ENCODE results near the gene AUNIP. TPM values are rescaled to one million over a fixed set of nuclear protein-coding genes. Genes with fewer than 3 reads are reported as not detected.

AUNIP gene
- total RNA-seq, 1 experiment from 2014 or later: 16.1 TPM

GRCh38 chr1:25821112-25821476 is 38.2 kb downstream of the AUNIP start (continued):
- no peak for TF ChIP-seq PRDM15 (CRISPR knock-in tag; IDR thresholded peaks at IDR 0.05)
- no peak for TF ChIP-seq RELA (CRISPR knock-in tag; IDR thresholded peaks at IDR 0.05; ENCODE audit: borderline replicate concordance)
- TF ChIP-seq EMX1 (CRISPR knock-in tag; IDR thresholded peaks at IDR 0.05): no peak
- TF ChIP-seq TCF7 (CRISPR knock-in tag; IDR thresholded peaks at IDR 0.05; ENCODE audit: low read depth): no peak
- no peak for TF ChIP-seq ATF2 (CRISPR knock-in tag; IDR thresholded peaks at IDR 0.05; ENCODE audit: borderline replicate concordance, low read depth)
- no peak for TF ChIP-seq CBFB (CRISPR knock-in tag; IDR thresholded peaks at IDR 0.05; ENCODE audit: low read depth)
- no peak for TF ChIP-seq MAX (CRISPR knock-in tag; IDR thresholded peaks at IDR 0.05)
- TF ChIP-seq GRHL2 (CRISPR knock-in tag; IDR thresholded peaks at IDR 0.05; ENCODE audit: insufficient replicate concordance, severe bottlenecking): no peak

- H3K4me3 Mint-ChIP-seq: peak overlapping the region; percentile 98
- ATAC-seq: peak; percentile 46
- CTCF ChIA-PET: interaction anchor here (0.9 to 5.5 kb wide), 15 partner anchors 10 to 370 kb away, joined by 3 to 26 read pairs (median 4); partner anchors contain the start of genes CATSPER4, CNKSR1 and PAFAH2
- POLR2A ChIA-PET: interaction anchor here (1.0 to 1.7 kb wide), 5 partner anchors 20 to 203 kb away, joined by 3 to 6 read pairs (median 3); partner anchors contain the start of genes PAQR7 and SELENON
- H3K27ac Mint-ChIP-seq: peak overlapping the region; percentile 53
- no peaks in the 10 kb centered on the region for H3K9me3 Mint-ChIP-seq
- 0 out of 2 replicates have a peak, but pooled peaks cover 1% of the 10 kb centered on the region for H3K36me3 Mint-ChIP-seq
- H3K4me1 Mint-ChIP-seq: peaks cover 35% of the 10 kb centered on the region
- peaks cover 10% of the 10 kb centered on the region for H3K27me3 Mint-ChIP-seq (ENCODE audit: low read depth)
- TF ChIP-seq IRF1 (CRISPR knock-in tag; IDR thresholded peaks at IDR 0.05) (no peak), E2F1 (CRISPR knock-in tag; IDR thresholded peaks at IDR 0.05) (no peak), CBFB (CRISPR knock-in tag; IDR thresholded peaks at IDR 0.05; ENCODE audit: low read depth) (no peak), ESRRA (CRISPR knock-in tag; IDR thresholded peaks at IDR 0.05; ENCODE audit: borderline replicate concordance) (0 out of 2 replicates have a peak, but pooled peaks have one; percentile 63), ARID4B (CRISPR knock-in tag; IDR thresholded peaks at IDR 0.05; ENCODE audit: borderline replicate concordance) (peak; percentile 91; the same call in 1 of the 2 replicates), USF2 (CRISPR knock-in tag; IDR thresholded peaks at IDR 0.05) (no peak), FOXK1 (CRISPR knock-in tag; IDR thresholded peaks at IDR 0.05) (peak; percentile 15; the same call in 1 of the 2 replicates), JUN (CRISPR knock-in tag; IDR thresholded peaks at IDR 0.05) (peak; percentile 74), OVOL2 (CRISPR knock-in tag; IDR thresholded peaks at IDR 0.05; ENCODE audit: borderline replicate concordance) (no peak), MXD4 (CRISPR knock-in tag; IDR thresholded peaks at IDR 0.05; ENCODE audit: borderline replicate concordance) (no peak), E2F5 (CRISPR knock-in tag; IDR thresholded peaks at IDR 0.05) (no peak; the same call in 1 of the 2 replicates), TCF7 (CRISPR knock-in tag; IDR thresholded peaks at IDR 0.05; ENCODE audit: low read depth) (no peak), SMAD4 (CRISPR knock-in tag; IDR thresholded peaks at IDR 0.05) (0 out of 2 replicates have a peak, but pooled peaks have one; percentile 26), GRHL2 (CRISPR knock-in tag; IDR thresholded peaks at IDR 0.05; ENCODE audit: insufficient replicate concordance, severe bottlenecking) (no peak)
- peak; percentile 47 for DNase-seq (ENCODE audit: low spot score)
These were observed 38.8 kb downstream of the AUNIP start for GRCh38 chr1:25820247-25821111.

Data from WTC11 (cell line).